H1 (cell line): Measurements from ENCODE around the gene PDGFB. TPM values are rescaled to one million over a fixed set of nuclear protein-coding genes. Genes with fewer than 3 reads are reported as not detected.

ENCODE experiments used
- CHD1 ChIP-seq: IDR thresholded peaks from 2 replicates; pipeline ENCODE4 v1.6.1; 2012; ENCODE audit warnings: low read depth, low read length, improper control_type of control experiment
- CHD2 ChIP-seq: IDR thresholded peaks from 2 replicates; pipeline ENCODE4 v1.6.1; 2012; ENCODE audit warnings: low read length, improper control_type of control experiment
- NANOG ChIP-seq: IDR thresholded peaks from 2 replicates; pipeline ENCODE4 v1.6.1; 2011; ENCODE audit warnings: low read length, low read depth, mild to moderate bottlenecking, inconsistent platforms; ENCODE audit not compliant: insufficient read depth, poor library complexity, severe bottlenecking
- TAF7 ChIP-seq: optimal IDR thresholded peaks from 2 replicates; pipeline ENCODE3; 2011; ENCODE audit warnings: low read depth, mild to moderate bottlenecking, inconsistent platforms, low read length, moderate library complexity, borderline replicate concordance
- polyA plus RNA-seq, 7 experiments: library from polyadenylated mRNA; depleted of rRNA in 3 of 7; stranded (reverse) in 5 of 7; unstranded in 2 of 7; fragments of >200 nt in 5 of 7; fragments of 200-250 nt in 2 of 7; gene quantifications; 1 replicate in 5 of 7; 2 replicates in 1 of 7; 4 replicates in 1 of 7; pipeline versions ENCODE4 v1.2.1 to v1.2.3, GENCODE V29; 2011 to 2013; ENCODE audit warnings: missing spikeins in 2 of 7, mixed read lengths in 2 of 7
- total RNA-seq: library from RNA; stranded (reverse); fragmentation: NEBNext Ultra II Directional; extraction: Animal tissue kit (Norgen Biotek cat#: 25700); gene quantifications from 2 replicates; pipeline ENCODE4 v1.2.1, GENCODE V29; 2021
- TF ChIP-seq, protein P1 (sequence below): fragments of 300-600 bp; sonication (generic); IDR thresholded peaks from 2 replicates; pipeline ENCODE4 v1.7.1; 2012; ENCODE audit warnings: low read length, moderate library complexity, mild to moderate bottlenecking, inconsistent platforms; ENCODE audit not compliant: insufficient replicate concordance

Gene PDGFB
- total and polyA plus RNA-seq, 2 of the 8 experiments (the other 6 are each of a cell fraction or from before 2014, with no cell fraction given): 3.9 to 8.5 TPM

DNA sequence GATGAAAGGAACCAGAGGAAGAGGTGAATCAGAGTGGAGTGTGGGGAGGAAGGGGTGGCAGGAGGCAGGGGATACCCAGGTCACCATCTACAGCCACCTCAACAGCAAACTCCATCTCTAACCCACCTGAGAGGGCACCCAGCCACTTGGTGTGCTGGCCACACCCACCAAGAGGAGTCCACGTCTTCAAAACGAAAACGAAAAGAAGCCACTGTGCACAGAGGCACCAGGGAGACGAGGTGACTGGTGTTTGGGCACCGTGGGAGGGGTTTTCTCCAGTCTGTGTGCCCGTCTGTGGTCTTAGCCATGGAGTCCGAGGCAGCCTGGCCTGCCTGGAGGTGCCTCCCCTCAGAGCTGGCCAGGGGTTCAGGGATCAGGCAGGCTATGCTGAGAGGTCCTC lies 20.2 kb downstream of the PDGFB start (continued):
- TF ChIP-seq, protein P1, sequence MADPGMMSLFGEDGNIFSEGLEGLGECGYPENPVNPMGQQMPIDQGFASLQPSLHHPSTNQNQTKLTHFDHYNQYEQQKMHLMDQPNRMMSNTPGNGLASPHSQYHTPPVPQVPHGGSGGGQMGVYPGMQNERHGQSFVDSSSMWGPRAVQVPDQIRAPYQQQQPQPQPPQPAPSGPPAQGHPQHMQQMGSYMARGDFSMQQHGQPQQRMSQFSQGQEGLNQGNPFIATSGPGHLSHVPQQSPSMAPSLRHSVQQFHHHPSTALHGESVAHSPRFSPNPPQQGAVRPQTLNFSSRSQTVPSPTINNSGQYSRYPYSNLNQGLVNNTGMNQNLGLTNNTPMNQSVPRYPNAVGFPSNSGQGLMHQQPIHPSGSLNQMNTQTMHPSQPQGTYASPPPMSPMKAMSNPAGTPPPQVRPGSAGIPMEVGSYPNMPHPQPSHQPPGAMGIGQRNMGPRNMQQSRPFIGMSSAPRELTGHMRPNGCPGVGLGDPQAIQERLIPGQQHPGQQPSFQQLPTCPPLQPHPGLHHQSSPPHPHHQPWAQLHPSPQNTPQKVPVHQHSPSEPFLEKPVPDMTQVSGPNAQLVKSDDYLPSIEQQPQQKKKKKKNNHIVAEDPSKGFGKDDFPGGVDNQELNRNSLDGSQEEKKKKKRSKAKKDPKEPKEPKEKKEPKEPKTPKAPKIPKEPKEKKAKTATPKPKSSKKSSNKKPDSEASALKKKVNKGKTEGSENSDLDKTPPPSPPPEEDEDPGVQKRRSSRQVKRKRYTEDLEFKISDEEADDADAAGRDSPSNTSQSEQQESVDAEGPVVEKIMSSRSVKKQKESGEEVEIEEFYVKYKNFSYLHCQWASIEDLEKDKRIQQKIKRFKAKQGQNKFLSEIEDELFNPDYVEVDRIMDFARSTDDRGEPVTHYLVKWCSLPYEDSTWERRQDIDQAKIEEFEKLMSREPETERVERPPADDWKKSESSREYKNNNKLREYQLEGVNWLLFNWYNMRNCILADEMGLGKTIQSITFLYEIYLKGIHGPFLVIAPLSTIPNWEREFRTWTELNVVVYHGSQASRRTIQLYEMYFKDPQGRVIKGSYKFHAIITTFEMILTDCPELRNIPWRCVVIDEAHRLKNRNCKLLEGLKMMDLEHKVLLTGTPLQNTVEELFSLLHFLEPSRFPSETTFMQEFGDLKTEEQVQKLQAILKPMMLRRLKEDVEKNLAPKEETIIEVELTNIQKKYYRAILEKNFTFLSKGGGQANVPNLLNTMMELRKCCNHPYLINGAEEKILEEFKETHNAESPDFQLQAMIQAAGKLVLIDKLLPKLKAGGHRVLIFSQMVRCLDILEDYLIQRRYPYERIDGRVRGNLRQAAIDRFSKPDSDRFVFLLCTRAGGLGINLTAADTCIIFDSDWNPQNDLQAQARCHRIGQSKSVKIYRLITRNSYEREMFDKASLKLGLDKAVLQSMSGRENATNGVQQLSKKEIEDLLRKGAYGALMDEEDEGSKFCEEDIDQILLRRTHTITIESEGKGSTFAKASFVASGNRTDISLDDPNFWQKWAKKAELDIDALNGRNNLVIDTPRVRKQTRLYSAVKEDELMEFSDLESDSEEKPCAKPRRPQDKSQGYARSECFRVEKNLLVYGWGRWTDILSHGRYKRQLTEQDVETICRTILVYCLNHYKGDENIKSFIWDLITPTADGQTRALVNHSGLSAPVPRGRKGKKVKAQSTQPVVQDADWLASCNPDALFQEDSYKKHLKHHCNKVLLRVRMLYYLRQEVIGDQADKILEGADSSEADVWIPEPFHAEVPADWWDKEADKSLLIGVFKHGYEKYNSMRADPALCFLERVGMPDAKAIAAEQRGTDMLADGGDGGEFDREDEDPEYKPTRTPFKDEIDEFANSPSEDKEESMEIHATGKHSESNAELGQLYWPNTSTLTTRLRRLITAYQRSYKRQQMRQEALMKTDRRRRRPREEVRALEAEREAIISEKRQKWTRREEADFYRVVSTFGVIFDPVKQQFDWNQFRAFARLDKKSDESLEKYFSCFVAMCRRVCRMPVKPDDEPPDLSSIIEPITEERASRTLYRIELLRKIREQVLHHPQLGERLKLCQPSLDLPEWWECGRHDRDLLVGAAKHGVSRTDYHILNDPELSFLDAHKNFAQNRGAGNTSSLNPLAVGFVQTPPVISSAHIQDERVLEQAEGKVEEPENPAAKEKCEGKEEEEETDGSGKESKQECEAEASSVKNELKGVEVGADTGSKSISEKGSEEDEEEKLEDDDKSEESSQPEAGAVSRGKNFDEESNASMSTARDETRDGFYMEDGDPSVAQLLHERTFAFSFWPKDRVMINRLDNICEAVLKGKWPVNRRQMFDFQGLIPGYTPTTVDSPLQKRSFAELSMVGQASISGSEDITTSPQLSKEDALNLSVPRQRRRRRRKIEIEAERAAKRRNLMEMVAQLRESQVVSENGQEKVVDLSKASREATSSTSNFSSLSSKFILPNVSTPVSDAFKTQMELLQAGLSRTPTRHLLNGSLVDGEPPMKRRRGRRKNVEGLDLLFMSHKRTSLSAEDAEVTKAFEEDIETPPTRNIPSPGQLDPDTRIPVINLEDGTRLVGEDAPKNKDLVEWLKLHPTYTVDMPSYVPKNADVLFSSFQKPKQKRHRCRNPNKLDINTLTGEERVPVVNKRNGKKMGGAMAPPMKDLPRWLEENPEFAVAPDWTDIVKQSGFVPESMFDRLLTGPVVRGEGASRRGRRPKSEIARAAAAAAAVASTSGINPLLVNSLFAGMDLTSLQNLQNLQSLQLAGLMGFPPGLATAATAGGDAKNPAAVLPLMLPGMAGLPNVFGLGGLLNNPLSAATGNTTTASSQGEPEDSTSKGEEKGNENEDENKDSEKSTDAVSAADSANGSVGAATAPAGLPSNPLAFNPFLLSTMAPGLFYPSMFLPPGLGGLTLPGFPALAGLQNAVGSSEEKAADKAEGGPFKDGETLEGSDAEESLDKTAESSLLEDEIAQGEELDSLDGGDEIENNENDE: no peak
- TF ChIP-seq TAF7: no peak
- TF ChIP-seq CHD1: no peak
- no peak for TF ChIP-seq NANOG
- TF ChIP-seq CHD2: no peak
